DOHH2 (cell line): ENCODE measurements around the gene IGFBP2.

Experiments used
- CTCF ChIP-seq: fragments of 200-600 bp; sonication (generic); IDR thresholded peaks from one replicate; pipeline ENCODE4 v1.5.1; 2014; ENCODE audit warnings: antibody characterized with exemption, mild to moderate bottlenecking, low read depth, low read length; ENCODE audit not compliant: poor library complexity, severe bottlenecking
- EZH2phosphoT487 ChIP-seq: fragments of 200-600 bp; sonication (generic); IDR thresholded peaks from 2 replicates; pipeline ENCODE4 v1.6.1; 2017; ENCODE audit warnings: borderline replicate concordance, mild to moderate bottlenecking, antibody characterized with exemption, low read length, moderate library complexity, mixed read lengths

GRCh38 chr2:216646116-216646515, 12.9 kb downstream of the IGFBP2 start:
- no peak for TF ChIP-seq CTCF
- TF ChIP-seq EZH2phosphoT487: no peak
